22Rv1 (cell line): Measurements from ENCODE around the gene GTF3C5.
"Not testable (repeated sequence)": the region's sequence is repeated elsewhere in the genome, so short reads cannot be mapped to it uniquely, and the experiment has no call there.

ENCODE experiments used
- CTCF ChIP-seq: fragments of 450-650 bp; IDR thresholded peaks from 2 replicates; pipeline ENCODE4 v1.5.1; 2017; ENCODE audit warnings: mild to moderate bottlenecking
- ZFX ChIP-seq: fragments of 450-650 bp; IDR thresholded peaks from 2 replicates; pipeline ENCODE4 v1.6.1; 2017; ENCODE audit warnings: antibody characterized with exemption, borderline replicate concordance

GRCh38 chr9:133086212-133086860, 55.5 kb downstream of the GTF3C5 start:
- not testable (repeated sequence) for TF ChIP-seq CTCF, ZFX
